Measurements from ENCODE around the gene SALL4.

DNA sequence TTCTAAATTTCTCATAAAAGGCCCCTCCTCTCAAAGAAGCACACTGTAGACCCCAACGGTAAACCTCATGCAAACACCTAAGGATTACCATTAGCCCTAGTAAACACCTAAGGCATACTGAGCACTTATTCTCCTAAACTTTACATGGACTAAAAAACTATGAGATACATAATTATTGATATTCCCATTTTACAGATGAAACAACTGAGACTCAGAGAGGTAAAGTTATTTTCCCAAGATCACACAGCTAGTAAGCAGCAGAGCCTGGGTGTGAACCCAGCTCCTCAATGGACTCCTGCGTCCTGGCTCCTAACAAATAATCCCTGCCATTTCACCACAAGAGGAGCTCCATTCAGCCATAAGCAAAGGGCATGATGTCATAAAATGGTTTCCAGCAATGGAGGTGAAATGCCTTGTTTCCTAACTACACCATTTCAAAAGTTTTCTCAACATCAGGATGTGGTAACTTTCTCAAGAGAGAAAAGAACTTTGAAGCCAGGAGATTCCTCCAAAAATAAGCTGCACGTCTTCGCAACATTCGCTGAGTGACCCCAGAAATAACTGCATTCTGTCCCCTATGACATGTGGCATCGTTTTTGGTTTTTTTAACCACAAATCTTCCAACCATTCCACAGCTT lies 38.2 kb downstream of the SALL4 start:
- TF ChIP-seq FOXM1 (IDR thresholded peaks at IDR 0.05; ENCODE audit: borderline replicate concordance): no peak
- TF ChIP-seq FOXK2 (IDR thresholded peaks at IDR 0.05): no peak
- no peak for TF ChIP-seq BHLHE40 (IDR thresholded peaks at IDR 0.05; ENCODE audit: borderline replicate concordance)
- no peak for TF ChIP-seq SP1 (IDR thresholded peaks at IDR 0.05)
- no peak for TF ChIP-seq HDGF (IDR thresholded peaks at IDR 0.05; ENCODE audit: borderline replicate concordance)
- TF ChIP-seq ZNF384 (IDR thresholded peaks at IDR 0.05): no peak

Data from HEK293T (cell line).